GM18873 (cell line): ENCODE data around the gene IQCK.

Source experiments
- ATAC-seq: cut with Tn5 transposase; IDR thresholded peaks from one replicate; pipeline ENCODE4 v1.9.1; 2021; ENCODE audit warnings: mild to moderate bottlenecking, moderate library complexity, moderate number of reproducible peaks; ENCODE audit not compliant: unreplicated experiment, low FRiP score

IQCK gene

DNA sequence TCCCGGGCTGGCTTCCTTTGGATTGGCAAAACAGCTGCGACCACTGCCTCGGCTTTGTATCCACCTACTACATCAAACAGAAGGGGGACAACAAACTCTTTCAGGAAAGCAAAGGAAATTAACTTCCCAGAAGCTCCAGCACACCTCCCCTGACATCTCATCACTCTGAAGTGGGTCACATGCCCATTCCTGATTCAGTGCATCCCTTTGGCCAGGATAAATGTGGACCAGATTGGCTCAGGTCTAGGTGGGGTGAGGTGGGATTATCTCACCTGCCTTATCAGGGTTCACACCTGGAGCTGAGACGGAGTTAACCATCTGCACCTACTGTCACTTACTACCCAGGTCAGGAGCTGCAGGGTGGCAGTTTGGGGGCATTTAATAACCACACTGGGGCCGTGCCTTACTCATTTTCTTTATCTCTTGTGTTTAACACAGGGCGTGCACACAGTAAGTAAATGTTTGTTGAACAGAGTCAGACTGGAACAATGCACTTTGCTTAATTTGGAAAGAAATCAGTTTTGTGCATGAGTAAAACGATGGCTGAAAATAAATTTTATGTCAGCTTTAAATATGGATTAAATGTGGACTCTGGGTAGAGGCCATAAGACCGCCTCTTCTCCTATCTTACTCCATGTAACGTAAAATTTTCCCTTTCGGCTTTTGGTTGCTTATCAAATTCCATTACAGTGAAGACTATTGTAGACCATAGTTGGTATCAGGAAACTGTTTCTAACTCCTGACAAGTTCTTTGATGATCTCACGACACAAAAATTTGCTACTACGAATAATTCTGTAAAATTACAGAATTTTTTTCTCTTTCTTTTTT, 36.0 kb downstream of the IQCK start:
- no peak for ATAC-seq

DNA sequence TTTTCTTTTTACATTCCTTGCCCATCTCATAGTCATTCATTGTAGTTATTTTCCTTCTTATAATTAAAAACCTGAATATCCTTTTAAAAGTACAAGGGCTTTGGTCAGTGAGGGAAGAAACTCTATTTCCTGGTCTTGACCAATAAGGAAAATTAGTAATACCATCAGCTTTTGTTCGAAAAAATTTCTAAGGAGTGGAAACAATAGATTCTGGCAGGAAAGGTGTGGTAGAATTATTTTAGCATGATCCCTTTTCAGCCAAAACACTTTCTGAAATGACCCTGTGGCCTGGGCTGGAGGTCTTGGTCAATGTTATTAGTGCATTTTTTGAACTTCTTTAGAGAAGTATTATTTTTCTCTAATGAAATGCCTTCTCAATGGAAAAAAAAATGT, 36.6 kb downstream of the IQCK start:
- no peak for ATAC-seq

DNA sequence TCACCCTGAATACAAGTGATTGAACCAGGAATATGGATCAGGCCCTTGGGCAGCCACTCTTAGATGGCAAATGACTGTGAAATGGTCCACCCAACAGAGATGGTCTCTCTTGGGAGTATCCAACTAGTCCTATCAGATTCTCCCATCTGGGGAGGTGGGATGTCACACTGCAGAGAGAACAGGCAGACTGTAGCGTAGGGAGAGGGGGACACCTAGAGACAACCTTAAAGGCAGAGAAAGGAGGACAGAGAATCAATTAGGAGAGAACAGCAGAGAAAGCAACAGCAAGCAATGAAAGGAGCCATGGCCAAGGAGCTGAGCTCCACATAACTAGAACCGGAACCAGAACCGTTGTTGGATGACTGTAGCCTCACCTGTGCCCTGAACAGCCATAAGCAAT, 37.2 kb downstream of the IQCK start:
- ATAC-seq = no peak

DNA sequence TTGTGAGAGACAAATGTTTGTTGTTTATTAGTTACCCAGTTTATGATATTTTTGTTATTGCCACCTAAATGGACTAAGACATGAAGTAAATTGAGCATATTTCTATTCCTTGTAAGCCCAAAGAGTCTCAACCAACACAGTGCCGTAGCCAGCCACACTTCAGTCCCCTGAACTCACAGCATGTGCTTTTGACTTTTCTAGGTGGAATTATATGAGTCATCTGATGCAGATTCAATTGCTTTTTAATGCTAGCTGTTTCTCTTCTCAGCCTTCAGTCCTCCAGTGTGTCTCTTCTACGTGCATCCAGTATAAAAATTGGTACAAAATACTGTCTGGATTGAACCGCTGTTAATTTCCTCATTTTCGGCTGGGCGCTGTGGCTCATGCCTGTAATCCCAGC, 39.0 kb downstream of the IQCK start:
- no peak for ATAC-seq

DNA sequence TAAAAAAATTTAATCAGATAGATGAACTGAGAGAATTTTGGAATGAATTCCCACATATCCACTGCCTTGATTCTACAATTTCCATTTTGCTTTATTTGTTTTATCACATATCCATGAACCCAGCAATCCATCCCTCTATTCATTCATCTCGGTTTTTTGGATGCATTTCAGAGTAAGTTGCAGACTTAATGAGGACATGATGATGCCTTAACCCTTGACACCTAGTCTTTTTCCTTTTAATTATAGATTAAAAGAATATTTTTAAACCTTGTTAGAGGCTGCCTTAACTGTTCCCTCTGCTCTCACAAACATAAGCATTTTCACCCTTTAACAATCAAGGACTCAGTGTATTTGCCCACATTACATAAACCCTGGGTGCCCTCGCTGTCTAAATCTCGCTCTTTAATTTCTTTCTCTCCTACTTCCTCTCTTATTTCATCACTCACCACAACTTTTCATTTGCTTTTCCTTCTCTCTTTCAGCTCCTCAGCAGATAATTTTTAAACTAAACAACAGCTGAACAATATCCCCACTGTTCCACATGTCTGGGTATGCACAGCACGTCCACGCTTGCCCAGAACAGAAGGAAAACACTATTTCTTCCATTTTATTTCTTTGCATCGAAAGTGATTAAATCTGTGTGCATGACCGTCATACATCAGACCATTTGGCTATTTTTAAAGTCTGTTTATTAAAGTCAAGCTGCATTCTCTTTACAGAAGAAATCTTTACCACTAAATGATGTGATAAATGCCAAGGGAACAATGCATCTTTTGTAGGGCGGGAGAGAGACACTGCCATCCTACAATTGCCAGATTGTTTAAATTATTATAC, 39.9 kb downstream of the IQCK start:
- ATAC-seq = no peak

DNA sequence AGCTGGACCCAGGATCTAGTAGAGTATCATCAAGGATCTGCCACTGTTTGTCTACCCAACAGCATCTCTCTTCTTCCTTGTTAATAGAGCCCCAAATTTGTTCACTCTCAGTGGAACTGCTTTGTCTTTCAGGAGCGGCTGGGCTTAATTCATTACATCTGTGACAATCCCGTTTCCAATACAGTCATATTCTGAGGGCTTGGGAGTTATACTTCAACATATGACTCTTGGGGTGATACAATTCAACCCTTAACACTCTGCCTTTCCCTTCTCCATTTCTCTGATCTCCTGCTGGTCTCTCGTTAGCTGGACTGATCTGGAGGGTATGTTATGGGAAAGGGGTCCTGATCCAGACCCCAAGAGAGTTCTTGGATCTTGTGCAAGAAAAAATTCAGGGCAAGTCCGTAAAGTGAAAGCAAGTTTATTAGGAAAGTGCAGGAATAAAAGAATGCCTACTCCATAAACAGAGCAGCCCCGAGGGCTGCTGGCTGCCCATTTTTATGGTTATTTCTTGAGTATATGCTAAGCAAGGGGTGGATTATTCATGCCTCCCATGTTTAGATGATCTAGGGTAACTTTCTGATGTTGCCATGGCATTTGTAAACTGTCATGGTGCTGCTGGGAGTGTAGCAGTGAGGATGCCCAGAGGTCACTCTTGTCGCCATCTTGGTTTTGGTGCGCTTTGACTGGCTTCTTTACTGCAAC, 42.4 kb downstream of the IQCK start:
- ATAC-seq = no peak

DNA sequence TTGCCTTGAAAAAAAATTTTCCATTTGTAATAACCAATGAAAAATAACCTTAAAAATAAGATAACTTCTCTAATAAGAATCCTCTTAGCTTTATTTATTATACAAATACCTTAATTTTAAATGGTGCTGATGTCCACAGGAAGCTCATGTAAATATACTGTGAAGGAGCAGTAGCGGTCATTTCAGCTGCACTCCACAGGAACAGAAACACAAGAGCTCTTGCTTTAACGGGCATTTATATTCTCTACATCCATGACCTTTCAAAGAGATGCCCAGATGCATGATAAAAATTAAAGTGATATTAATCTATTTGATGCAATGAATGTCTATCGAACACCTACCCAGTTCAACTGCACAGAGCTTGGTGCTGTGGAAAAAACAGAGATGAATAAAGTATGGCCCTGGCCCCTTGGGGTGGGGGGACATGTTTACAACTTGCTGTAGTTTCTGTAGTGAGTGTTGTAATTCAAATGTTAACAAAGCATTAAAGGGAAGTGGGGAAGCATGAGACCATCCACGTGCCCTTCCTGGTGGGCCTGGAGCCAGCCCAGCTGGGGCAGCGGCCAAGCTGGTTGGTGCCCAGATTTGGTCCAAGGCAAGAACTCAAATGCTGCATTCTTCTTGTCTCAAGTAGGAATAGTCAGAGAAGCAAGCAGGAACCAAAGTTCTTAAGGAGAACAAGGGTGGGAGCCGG, 47.9 kb downstream of the IQCK start:
- no peak for ATAC-seq

DNA sequence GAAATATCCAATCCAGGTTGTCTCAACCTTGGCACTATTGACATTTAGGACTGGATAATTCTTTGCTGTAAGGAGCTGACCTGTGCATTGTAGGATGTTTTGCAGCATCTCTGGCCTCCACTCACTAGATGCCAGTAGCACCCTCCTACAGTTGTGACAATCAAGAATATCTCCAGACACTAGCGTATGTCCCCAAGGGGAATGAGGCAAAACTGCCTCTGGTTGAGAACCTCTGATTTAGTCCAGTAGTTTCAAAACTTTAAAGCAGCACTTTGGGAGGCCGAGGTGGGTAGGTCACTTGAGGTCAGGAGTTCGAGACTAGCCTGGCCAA, 48.4 kb downstream of the IQCK start:
- ATAC-seq = no peak

DNA sequence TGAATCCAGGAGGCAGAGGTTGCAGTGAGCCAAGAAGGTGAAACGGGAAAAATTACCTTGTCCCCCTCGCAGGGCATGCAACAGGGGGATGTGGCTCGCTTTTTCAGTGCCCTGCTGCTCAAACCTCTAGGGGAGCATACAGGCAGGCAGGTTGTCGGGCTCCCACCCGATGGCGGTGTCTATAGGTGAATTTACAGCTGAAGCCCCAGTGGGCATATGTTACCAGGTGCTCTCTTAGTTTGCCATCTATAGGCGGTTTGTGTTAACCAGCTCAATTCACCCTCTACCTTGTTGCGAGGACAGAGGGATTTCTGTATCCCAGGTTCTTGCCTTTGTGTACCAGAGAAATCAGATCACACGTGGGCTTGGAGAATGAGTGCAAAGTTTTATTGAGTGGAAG, 48.9 kb downstream of the IQCK start:
- no peak for ATAC-seq

DNA sequence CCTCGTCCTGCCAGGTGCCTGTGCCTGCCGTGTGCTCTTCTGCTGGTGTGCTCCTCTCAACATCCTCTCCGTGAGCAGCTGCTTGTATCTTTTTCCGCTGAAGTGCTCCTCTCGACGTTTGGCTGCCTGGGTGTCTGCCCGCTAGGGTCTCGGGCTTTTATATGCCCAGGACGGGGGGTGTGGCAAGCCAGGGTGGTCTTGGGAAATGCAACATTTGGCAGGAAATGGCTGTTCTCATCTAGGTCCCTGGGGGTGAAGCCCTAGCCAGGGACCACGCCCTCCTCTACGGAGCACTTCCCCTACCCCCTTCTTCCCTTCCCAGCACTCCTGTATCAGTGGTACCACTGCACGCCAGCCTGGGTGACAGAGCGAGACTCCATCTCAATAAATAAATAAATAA, 49.4 kb downstream of the IQCK start:
- no peak for ATAC-seq

DNA sequence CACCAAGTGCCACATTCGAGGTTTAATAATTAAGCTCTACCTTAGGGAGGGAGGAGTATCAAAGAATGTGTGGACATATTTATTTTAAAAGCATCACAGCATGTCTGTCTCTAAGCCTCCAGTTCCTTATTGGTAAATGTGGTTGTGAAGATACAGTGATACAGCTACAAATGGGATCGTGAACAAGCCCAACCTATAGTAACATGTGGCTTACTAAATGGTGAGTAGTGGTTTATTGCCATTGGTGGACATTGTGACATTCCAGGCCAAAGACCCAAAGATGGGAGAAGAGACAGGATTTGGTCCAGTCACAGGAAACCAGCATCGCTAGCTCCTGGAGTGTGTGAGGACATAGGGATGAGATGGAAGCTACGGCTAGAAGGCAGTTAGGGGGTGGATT, 51.2 kb downstream of the IQCK start:
- ATAC-seq = no peak

DNA sequence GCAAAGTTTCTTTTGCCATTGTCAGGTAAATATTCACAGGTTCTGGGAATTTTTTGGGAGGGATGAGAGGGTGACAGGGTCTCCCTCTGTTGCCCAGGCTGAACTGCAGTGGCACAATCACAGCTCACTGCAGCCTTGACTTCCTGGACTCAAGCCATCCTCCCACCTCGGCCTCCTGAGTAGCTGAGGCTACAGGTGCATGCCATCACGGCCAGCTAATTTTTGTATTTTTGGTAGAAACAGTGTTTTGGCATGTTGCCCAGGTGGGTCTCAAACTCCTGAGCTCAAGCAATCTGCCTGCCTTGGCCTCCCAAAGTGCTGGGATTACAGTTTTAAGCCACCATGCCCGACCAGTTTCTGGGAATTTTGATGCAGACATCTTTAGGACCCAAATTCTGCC, 53.0 kb downstream of the IQCK start:
- ATAC-seq = no peak

DNA sequence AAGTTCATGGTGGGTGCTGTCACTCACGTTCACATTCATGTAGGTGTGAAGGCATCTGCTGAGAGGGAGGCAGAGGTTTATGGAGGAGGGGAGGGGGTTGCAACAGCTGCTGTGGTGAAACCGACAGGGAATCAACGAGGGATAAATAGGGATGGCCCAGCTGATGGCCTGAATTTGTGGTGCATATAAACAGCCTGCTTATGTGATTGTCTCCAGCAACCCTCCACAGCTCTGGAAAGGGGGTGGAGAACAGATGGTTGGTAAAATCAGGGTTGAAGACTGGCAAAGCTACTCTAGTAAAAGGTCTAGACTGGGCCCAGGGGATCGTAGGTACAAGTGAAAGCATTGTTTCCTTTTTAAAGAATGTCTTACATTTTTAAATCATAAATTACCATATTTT, 53.7 kb downstream of the IQCK start:
- no peak for ATAC-seq

DNA sequence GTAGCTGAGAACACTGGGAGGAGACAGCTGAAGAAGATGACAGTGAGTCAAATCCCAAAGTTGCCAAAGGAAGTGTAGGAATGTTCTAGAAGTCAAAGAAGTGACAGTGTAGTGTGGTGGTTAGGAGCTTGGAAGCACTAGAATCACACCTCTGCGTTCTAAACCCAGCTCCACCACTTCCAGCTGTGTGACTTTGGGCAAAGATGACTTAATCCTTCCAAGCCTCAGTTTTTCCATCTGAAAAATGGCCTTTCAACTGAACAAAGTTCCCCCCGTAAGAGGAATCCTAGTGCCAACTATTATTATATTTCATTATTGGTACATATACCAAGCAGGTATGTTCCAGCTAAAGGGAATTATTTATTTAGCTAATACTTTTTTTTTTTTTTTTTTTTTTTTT, 56.0 kb downstream of the IQCK start:
- no peak for ATAC-seq

DNA sequence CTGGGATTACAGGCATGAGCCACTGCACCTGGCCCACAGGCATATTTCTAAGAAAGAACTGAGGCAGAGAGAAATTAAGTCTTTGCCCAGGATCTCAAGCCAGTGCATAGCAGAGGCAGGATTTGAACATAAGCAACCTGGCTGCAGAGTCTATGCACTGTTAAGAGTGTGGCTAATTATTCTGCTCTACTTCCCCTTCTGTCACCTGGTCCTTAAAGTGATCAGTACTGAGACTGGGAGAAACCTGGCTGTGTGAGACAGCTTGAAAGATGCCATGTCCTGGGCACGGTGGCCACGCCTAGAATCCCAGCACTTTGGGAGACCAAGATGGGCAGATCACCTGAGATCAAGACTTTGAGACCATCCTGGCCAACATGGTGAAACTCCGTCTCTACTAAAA, 58.1 kb downstream of the IQCK start:
- ATAC-seq = no peak

DNA sequence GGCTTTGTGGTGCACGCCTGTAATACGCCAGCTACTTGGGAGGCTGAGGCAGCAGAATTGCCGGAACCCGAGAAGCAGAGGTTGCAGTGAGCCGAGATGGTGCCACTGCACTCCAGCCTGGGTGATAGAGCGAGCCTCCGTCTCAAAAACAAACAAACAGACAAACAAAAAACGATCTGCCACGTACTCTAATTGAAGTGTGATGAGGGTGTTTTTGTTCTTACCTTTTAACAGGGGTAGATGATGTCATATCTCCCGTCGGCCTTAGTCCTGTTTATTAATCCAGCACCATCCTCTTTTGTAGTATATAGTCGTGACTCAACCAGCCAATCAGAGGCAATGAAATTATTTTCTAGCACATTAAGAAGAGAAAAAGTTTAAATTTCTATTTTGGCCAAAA, 58.5 kb downstream of the IQCK start:
- ATAC-seq = no peak

DNA sequence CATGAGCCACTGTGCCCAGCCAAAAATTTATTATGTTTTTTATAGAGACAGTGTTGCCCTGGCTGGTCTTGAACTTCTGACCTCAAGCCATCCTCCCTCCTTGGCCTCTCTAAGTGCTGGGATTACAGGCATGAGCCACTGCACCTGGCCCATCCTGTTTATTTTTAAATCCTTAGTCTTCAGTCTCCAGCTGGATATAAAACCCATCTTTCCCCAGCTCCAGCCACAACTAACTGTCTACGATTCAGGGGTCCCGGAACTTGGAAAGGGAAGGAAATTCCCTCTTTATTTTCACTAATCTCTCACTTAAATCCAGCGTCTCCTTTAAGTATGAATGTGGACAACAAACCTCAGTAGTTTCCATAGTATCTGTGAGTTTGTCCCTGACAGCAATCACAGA, 62.2 kb downstream of the IQCK start:
- no peak for ATAC-seq

DNA sequence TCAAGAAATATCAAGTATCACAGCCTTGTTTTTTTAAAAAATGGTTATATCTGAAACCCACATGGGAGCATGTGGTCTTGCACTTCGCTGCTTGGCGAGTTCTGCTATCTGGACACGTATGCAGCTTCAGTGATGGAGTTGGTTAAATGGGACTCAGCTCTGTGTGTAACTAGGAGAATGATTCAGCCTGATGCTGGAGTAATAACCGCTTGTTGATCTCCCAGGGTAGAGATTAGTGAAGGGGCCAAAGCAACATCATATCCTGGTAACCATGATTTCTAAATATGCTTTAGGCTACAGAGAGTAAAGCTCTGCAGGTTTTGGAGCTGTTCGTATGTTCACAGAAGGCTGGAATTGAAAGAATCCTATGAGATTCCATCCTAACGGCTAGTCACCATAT, 63.2 kb downstream of the IQCK start:
- ATAC-seq = no peak

DNA sequence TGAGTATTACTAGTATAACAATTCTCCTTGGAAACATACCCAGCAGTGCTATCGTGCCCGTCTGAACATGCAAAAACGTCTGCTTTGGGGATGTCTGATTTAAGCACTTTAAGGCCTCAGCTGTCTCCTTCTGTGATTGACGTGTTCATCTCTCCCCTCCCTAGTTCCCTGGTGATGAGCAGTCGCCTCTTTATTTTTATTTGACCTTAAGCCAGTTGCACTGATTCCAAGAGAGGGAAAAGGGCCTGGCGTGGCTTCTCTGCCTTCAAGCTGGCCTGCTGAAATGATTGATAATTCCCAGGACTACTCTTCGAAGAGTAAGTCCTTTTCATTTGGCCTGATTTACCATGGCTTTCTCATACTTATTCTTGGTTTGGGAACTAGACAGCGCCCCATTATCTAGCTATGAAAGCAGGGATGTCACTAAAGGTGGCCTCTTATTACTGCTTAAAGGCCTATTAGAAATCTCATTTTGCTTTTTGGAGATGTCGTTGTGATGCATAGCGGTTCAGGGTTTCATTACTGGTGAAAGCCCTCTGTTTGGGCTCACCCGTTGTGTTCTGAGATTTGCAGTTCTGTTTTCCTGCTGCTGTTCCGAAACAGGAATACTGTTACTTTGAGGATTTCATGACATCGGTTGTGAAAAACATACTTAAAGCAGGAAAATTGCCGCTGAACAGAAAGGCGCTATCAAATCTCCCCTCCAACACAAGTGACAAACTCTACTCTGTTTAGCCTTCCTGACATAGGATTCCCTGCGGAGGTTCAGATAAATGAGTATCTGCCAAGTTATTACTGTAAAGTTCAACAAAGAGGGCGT, 65.5 kb downstream of the IQCK start:
- no peak for ATAC-seq

DNA sequence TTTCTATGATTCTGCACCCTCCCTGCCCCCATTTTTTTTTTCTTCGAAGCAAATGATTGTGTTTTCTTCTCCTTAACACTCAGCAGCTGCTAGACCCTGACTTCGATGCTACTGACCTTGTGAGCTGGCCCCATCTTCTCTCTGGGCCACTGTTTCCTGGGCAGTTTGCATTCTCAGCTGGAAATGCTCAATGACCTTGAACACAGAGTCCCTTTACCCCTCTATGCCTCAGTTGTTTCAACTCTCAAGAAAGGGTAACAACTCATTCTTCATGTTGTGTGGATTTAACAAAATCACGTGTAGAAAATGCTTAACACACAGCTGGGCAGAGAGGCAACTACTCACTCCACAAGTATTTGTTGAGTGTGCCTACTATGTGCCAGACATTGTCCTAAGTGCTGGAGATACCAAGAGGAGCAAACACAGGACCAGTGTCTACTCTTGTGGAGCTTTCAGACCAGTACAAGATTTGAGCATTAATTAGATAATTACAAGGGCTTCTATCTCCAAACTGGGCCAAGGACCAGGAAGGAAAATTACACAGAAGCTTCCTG, 66.2 kb downstream of the IQCK start:
- ATAC-seq = no peak
